GM12875 (cell line): ENCODE results near the gene PRM1.

Experiments
- H3K4me3 ChIP-seq: one replicate; pipeline ENCODE4 v1.5.1; 2011; ENCODE audit warnings: low read depth, low read length, control low read depth
- CTCF ChIP-seq: IDR thresholded peaks from 2 replicates; pipeline ENCODE4 v1.5.1; 2011; ENCODE audit warnings: low read depth, mild to moderate bottlenecking, control low read depth, inconsistent platforms, low read length, moderate library complexity, borderline replicate concordance; ENCODE audit not compliant: insufficient read depth

PRM1 gene

GRCh38 chr16:11313493-11314308, 32.6 kb upstream of the PRM1 start:
- TF ChIP-seq CTCF = no peak
- no peak overlapping the region for H3K4me3 ChIP-seq

- no peak for TF ChIP-seq CTCF
- no peak overlapping the region for H3K4me3 ChIP-seq
Measured at GRCh38 chr16:11312718-11313492, 31.8 kb upstream of the PRM1 start.

- H3K4me3 ChIP-seq = no peak overlapping the region
Measured at GRCh38 chr16:11310997-11311561, 29.9 kb upstream of the PRM1 start.

GRCh38 chr16:11310634-11310977, 29.5 kb upstream of the PRM1 start:
- TF ChIP-seq CTCF = no peak

More at GRCh38 chr16:11310997-11311561, 29.9 kb upstream of the PRM1 start:
- TF ChIP-seq CTCF = no peak

GRCh38 chr16:11309895-11310633, 28.9 kb upstream of the PRM1 start:
- H3K4me3 ChIP-seq = no peak overlapping the region
- no peak for TF ChIP-seq CTCF

More at GRCh38 chr16:11310634-11310977, 29.5 kb upstream of the PRM1 start:
- H3K4me3 ChIP-seq = no peak overlapping the region

- no peak overlapping the region for H3K4me3 ChIP-seq
- TF ChIP-seq CTCF = no peak
Measured at GRCh38 chr16:11308493-11309283, 27.6 kb upstream of the PRM1 start.
